Measurements from ENCODE around the gene POFUT2.
A peak's percentile ranks its signal among the peaks of the same experiment; 100 is the strongest.

POFUT2 gene, protein sequence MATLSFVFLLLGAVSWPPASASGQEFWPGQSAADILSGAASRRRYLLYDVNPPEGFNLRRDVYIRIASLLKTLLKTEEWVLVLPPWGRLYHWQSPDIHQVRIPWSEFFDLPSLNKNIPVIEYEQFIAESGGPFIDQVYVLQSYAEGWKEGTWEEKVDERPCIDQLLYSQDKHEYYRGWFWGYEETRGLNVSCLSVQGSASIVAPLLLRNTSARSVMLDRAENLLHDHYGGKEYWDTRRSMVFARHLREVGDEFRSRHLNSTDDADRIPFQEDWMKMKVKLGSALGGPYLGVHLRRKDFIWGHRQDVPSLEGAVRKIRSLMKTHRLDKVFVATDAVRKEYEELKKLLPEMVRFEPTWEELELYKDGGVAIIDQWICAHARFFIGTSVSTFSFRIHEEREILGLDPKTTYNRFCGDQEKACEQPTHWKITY

DNA sequence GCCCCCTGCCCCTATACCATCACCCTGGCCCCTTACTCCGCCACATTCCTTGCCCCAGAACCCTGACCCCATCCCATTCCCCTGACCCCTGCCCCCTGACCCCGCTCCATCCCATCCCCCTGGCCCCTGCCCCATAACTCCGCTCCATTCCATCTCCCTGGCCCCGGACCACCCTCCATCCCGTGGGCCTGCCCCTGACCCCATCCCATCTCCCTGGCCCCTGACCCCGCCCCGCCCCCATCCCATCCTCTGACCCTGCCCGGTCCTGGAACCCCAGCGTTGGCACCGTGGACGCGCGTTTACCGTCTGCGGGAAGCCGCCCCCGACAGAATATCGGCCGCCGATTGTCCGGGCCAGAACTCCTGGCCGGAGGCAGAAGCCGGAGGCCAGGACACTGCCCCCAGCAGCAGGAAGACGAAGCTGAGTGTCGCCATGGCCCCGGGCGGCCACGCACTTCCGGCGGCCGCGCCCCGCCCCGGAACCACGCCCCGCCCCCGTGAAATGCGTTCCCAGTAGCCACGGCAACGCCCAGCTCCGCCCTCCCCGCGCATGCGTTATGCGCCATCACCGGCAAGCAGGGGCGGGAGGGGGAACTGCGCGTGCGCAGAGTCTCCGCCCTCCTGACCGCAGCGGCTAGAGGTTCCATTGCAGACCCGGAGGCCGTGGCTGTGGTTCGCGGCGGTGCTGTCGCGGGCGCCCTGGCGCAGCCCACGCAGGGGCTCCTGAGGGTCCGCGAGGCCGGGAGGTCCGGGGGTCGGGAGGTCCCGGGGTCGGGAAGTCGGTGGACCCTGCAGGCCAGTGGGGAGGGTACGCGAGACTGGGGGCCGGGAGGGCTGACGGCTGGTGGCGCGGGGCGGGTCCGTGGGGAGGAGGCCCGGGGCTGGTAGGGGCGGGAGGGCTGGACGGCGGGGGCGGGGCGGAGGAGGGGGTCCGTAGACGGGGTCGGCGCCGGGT lies at the start of gene POFUT2:
TSS of gene POFUT2 (minus strand) at position 458 of the 954 bp plus-strand sequence. CDS start at position 434, 24 bp downstream.
- DNase-seq (ENCODE audit: low read depth in 2 of 2) = peak; percentile 96 to 98

DNA sequence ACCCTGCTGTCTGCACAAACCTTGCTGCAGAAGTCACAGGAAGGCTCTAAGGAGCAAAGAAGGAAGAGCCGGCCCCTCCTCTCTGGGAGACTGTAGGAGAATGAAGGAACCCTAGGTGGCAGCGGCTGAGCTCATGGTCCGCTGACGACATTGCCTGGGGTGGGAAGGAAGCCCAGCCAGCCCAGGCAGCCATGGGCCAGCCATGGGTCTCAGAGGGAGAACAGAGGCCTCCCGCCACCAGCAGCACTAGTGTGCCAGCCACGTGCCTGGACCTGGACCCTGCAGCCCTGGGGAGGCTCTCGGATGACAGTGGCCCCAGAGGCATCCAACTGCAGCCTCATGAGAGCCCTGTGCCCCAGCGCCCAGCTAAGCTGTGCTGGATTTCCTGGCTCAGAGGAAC lies 49.2 kb upstream of the POFUT2 start:
- DNase-seq (ENCODE audit: low read depth in 2 of 2) = no peak

DNA sequence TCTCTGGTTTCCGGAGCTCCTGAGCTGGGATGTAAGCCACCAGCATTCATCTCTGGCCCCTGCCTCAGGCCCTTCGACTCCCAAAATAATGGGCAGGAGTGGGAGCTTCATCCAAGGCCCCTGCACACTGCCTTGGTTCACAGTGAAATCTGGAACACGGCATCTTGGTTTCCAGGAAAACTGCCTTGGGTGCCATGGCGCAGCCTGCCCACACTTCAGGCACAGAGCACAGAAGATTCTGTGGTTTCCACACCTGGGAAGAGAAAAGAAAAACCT lies 48.8 kb upstream of the POFUT2 start:
- DNase-seq (ENCODE audit: low read depth in 2 of 2) = no peak

DNA sequence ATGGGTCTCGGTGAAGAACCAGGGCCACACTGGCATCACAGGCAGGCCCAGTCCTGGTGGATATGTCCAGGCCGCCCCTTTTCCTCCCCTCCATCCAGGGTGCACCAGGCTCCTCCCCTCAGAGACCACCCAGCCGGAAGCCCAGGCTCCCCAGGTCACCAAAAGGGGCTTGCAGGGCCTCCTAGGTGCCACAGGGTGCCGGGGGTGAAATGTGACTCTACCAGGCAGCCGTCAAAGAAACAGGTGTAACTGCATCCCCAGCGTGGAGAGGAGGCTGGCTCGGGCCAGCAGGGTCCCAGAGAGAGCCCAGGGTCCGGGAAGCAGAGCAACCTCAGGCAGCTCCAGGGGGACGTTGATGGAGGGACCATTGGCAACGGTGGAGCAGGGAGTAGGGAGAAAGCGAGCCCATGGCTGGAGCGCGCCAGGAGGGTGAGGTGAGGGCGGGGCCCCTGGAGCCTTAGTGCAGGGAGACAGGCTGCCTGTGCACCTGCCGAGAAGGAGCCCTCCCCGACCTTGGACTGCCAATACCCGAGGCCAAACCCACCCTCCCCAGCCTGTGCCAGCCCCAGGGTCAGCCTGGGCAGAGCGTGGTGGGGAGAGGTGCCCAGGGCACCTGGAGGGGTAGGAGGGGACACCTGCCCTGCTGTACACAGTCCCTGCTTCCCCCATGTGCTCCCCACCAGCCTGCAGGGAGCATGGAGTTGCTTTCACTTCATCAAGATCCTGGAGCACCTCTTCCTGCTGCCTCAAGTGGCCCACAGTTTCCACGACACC lies 48.3 kb upstream of the POFUT2 start:
- DNase-seq (ENCODE audit: low read depth in 2 of 2) = no peak

DNA sequence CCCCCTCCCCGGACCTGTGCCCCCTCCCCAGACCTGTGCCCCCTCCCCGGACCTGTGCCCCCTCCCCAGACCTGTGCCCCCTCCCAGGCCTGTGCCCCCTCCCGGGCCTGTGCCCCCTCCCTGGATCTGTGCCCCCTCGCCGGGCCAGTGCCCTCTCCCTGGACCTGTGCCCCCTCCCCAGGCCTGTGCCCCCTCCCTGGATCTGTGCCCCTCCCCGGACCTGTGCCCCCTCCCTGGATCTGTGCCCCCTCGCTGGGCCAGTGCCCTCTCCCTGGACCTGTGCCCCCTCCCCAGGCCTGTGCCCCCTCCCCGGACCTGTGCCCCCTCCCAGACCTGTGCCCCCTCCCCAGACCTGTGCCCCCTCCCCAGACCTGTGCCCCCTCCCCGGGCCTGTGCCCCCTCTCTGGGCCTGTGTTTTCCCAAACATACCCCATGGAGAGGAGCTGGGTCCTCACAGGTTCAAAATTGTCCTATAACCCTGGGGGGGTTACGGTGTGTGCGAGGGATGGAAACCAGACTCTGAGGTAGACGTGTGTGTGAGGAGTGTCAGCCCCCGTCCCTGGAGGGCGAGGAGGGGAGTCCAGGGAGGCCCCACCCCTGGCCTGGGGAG lies 47.6 kb upstream of the POFUT2 start:
- no peak for DNase-seq (ENCODE audit: low read depth in 2 of 2)

DNA sequence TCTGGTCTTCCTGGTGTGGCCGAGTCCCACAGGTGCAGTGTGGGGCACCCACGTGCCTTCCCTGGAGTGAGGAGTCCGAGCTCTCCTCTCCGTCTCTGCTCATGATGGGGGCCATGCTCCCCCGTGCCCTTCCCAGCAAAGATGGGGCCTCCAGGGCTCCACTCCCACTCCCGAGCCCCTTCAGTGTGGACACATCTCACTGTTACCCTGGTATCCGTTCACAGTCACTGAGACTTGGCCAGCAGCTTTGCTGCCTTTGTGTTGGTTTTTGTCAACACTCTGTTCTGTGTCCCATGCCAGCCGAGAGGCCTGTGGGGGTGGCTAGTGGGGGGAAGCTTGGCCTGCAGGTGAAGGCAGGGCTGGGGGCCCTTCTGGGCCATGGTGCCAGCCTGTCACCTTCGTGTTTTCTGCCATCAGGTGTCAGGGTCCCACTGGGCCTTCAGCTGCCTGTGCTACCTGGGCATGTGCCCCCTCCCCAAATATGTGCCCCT lies 46.9 kb upstream of the POFUT2 start:
- no peak for DNase-seq (ENCODE audit: low read depth in 2 of 2)

DNA sequence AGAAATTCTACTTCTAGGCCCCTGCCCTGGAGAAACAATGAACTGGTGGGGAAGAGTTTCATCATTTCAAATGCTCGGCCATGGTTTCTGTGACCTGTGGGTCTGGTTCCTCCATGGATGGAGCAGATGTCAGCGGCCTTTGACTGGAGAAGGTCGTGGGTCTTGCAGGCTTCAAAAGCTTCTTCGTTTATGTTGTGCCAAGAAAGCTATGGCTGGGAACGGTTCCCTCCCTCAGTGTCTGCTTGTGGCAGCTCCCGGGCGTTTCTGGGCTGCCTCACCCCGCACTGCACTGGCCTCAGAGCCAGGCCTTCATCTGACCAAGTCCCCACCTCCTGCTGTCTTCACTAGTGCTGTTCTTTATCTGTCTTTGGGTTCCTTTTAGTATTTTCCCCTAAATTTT lies 46.4 kb upstream of the POFUT2 start:
- DNase-seq (ENCODE audit: low read depth in 2 of 2) = no peak

DNA sequence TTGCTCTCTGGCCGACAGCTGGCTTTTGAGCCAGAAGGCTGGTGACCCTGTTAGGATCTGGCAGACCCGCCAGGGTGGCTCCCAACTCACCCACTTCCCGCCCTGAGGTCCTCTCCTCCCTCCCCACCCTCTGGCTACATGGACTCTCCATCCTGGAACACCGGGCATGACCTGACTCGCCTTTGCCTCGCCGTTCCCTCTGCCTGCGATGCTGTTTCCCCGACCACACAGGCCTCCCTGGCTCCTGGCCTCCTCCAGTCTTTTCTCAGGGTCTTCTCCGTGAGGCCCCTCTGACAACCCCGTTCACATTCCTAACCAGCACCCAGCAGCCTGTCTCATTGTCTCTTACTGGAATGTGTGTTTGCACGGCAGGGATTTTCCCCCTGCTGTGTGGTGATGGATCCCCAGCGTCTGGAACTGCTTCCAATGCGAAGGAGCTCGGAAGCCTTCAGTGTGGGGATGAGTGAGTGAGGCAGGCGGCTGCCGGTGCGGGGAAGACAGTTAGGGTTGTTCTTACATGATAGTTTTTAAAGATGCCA lies 46.0 kb upstream of the POFUT2 start:
- no peak for DNase-seq (ENCODE audit: low read depth in 2 of 2)

DNA sequence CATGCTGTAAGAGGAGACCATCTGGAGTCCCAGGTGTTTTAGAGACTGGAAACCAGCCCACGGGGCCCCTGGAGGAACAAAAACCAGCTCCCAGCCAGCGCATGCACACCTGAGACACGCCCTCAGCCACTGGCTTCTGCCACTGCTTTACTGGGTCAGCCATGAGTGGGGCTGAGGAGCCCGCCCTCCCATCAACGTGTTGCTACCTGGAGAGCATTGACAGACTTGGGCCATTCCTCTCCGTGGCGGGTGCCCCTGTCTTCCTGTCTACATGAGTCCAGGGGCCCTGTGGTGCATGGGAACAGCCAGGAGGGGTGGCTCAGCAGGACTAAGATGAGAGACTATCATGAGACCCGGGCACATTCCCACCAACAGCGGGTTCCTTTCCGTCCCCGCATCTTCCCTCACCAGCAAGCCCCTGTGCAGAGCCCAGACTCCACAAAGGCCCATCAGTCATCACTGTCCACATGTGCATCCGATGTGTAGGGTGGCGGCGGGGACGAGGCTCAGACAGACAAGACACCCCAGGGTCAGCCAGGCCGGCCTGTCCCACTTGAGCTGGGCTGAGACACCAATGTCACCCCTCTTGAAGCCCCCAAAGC lies 45.4 kb upstream of the POFUT2 start:
- no peak for DNase-seq (ENCODE audit: low read depth in 2 of 2)

DNA sequence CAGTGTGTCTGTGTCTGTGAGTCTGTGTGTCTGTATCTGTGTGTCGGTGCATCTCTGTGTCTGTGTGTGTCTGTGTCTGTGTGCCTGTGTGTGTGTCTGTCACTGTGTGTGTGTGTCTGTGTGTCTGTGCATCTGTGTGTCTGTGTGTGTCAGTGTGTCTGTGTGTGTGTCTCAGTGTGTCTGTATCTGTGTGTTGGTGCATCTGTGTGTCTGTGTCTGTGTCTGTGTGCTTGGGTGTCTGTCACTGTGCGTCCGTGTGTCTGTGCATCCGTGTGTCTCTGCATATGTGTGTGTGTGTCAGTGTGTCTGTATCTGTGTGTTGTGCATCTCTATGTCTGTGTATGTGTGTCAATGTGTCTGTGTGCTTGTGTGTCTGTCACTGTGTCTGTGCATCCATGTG lies 44.7 kb upstream of the POFUT2 start:
- DNase-seq (ENCODE audit: low read depth in 2 of 2) = no peak

DNA sequence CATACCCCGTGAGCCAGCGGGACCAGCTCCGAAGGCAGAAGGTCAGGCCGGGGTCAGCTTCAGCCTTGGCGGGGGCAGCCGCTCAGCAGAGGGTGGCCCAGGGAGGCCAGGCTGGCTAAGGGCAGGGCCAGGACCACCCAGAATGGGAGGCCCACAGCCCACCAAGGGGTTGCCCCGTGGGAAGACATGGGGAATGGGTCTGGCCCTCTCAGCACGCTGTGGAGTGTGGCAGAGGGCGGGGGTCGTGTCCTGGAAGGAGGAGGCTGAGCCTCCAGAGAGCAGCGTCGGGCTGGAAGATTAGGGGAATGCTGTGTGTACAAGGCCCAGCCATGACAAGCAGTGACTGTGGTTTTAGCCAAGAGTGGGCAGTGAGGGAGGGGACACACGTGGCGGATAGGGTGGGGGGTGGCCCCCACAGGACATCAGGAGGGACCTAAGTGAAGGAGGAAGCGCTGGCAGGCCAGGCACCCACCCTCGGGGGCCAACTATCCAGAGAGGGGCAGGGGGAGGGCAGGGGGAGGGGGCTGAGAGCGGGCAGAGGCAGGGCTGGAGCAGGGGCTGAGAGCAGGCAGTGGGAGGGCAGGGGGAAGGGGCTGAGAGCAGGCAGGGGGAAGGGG lies 43.9 kb upstream of the POFUT2 start:
- no peak for DNase-seq (ENCODE audit: low read depth in 2 of 2)

DNA sequence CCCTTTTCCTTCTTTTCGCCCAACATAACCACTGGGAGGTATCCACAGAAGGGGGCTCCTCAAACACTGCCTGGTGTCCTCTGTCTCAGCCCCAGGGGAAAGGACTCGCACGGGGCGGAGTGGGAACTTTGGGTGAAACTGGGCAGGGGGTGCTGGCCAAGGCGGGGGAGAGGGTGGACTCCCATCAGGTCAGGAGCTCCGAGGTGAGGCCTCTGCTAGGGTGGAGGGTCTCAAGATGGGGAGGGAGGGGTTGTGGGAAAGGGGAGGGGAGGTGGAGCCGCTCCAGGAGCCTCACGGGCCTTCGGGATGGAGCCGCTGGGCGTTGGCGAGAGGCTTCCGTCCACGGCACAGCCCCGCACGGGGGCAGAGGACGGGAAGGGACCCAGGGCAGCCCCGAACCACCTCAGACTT lies 43.2 kb upstream of the POFUT2 start:
- no peak for DNase-seq (ENCODE audit: low read depth in 2 of 2)

DNA sequence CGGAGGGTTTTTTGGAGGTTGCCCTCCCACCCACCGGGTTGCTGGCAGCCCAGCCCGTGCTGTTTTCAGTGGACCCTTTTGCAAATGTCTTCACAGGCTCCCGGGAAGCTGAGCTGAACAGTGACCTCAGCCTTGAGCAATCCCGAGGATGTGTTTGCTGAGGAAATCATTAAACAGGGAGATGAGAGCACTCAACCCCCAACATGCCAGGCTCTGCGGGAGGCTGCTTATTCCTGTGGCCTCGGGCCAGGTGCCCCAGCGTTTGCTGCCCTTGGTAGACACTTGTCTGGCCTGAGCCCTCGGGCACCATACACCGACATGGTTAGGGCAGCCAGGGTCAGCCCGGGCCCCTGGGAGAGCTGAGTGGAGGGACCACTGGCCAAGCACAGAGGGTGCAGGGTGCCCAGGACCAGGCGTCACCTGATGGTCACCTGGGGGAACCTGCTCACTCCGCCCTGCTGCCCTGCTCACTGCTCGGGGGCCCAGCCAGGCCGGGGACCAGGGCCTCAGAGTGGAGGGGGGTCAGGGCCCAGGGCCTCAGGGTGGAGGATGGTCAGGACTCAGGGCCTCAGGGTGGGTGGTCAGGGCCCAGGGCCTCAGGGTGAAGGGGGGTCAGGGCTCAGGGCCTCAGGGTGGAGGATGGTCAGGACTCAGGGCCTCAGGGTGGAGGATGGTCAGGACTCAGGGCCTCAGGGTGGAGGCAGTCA lies 42.5 kb upstream of the POFUT2 start:
- no peak for DNase-seq (ENCODE audit: low read depth in 2 of 2)

DNA sequence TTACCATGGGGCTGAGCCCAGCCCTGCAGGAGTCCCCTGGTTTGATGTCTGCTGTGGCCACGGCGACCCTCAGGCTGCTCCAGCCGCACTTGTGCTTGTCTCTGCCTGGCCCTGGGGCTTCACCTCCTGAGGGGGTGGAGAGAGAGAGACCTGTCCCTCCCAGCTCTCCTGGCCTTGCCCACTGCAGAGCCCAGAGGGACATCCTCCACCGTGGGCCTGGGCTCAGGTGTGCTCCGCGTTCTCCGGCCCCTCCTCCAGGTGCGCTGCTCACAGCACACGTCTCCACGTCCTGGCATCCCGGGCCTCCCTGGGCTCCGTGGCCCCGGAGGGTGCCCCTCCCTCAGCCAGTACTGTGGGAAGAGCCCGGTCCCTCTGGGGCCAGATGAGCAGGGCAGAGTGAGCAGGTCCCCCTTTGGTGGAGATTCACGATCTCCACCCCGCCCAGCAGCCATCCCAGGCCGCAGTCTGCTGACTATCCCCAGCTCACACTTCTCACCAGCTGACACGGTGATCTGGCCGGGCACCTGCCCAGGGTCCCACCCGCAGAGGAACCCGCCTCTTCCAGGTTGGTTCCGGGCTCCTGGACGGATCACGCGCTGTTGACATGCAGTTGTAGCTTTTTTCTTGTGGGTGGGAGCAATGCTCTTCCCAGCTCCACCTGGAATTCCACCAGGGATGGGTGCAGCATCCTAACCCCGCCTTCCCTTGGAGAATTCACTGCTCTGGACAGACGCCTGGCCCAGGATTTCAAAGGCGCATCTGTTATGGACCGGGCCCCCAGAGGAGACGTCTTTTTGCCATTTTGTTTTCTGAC lies 41.8 kb upstream of the POFUT2 start:
- no peak for DNase-seq (ENCODE audit: low read depth in 2 of 2)

DNA sequence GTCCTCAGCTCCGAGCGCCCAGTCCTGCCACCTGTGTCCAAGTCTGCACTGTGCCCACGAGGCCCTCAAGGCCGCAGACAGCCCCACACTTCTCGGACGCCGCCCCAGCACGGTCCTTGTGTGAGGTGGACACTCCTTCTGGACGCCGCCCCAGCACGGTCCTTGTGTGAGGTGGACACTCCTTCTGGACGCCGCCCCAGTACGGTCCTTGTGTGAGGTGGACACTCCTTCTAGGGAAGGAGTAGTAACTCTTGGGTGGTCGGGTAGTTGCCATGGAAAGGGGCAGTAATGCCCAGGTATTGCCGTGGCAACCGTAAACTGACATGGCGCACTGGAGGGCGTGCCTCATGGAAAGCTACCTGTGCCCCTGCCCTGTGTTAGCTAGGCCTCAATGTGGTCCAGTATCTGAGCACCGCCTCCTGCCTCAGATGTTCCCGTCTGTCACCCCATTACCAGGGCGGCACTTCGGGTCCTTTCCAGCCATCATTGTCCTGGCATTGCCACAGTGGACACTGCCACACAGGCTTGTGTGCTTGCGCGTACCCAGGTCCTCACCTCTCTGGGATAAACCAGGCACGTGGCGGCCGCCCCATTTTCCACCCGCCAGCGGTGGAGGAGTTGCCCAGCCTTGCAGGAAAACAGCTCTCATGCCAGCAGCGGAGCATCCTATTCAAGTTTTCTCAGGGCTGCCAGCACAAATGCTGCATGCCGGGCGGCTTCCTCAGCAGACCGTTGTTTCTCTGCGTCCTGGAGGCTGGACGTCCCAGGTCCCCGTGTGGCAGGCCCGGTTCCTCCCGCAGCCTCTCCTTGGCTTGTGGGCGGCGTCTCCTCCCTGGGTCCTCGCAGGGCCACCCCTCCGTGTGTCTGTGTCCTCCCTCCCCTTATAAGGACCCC lies 40.8 kb upstream of the POFUT2 start:
- DNase-seq (ENCODE audit: low read depth in 2 of 2) = no peak

DNA sequence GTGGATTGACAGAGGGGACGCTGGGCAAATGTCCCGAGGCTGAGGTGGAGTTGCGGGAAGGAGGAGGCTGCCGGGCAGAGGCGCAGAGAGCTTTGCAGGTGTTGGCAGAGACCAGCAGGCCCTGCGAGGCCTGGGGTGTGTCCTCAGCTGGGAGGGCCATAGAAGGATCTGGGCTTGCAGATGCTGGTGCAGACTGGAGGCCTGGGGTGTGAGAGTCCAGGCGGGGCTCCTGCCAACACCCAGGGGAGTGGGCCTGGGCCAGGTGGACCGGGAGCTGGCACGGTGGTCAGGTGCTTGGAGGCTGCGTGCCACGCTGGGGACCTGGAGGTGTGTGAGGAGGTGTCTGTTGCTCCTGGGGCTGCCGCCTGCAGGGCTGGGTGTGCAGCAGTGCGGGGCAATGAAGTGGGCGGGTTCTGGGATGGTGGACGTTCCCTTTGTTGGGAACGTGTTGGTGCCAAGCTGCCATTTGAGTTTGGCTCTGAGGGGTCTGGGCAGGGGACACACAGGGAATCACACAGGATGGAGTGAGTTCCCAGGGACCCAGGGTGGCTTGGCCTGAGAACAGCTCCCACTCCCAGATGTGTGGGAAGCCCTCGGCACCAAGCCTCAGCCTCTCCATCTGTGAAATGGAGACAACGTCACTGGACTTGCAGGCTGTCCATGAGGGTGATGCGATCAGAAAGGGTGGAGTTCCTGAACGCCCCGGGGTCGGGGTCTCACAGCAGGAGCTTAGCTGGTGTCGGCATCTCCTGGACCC lies 39.9 kb upstream of the POFUT2 start:
- DNase-seq (ENCODE audit: low read depth in 2 of 2) = no peak

DNA sequence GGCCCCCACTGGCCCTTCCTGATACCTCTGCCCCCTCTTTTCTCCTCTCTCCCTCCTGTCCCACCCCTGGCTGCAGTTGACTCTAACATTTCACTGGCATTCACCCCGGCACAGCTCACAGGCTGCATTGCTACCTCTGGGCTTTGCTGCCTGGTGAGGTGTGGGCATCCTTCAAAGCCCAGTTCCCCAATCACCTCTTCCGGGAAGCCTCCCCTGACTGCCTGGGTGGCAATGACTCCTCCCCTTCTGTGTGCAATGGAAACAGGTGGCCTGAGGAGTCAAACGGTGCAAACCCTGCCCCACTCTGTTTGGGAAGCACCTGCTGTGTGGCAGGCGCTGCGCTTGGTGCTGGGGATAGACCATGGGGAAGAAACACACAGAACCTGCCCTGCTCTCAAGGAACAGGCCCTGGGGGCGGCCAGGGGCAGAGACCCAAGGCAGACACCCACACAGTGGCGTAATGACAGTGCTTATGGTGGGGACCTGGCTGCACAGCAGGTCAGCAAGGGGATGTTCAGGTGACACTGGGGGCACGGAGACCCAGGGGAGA lies 39.3 kb upstream of the POFUT2 start:
- no peak for DNase-seq (ENCODE audit: low read depth in 2 of 2)
